CD14-positive monocyte (primary cell): ENCODE data around the gene TMCC1. TPM values are rescaled to one million over a fixed set of nuclear protein-coding genes. Genes with fewer than 3 reads are reported as not detected.

Experiments
- DNase-seq, 3 donors: peaks; one replicate each; pipeline ENCODE4 v3.0.0-alpha.2; 2011 to 2022
- H2AFZ ChIP-seq: 2 replicates; pipeline ENCODE4 v1.6.0; 2012; ENCODE audit warnings: mild to moderate bottlenecking, low read depth, low read length, inconsistent platforms; ENCODE audit not compliant: insufficient read depth, poor library complexity, severe bottlenecking
- H3K27ac ChIP-seq, 2 donors: 1 replicate in 1 of 2; 2 replicates in 1 of 2; pipeline ENCODE4 v1.5.1; 2012 to 2013; ENCODE audit warnings: low read length in 2 of 2, control low read depth in 1 of 2, inconsistent platforms in 1 of 2, low read depth in 1 of 2, mild to moderate bottlenecking in 1 of 2
- H3K27me3 ChIP-seq, 2 donors: one replicate each; pipeline versions ENCODE4 v1.6.0 to v1.6.1; 2011 to 2013; ENCODE audit warnings: low read length in 2 of 2; ENCODE audit not compliant: control insufficient read depth in 2 of 2, insufficient read depth in 2 of 2
- H3K36me3 ChIP-seq, 2 donors: replicated peaks in 1 of 2; 1 replicate in 1 of 2; 2 replicates in 1 of 2; pipeline versions ENCODE4 v1.5.1 to v1.6.1; 2012 to 2013; ENCODE audit warnings: low read length in 2 of 2, control low read depth in 1 of 2, inconsistent platforms in 1 of 2, mild to moderate bottlenecking in 1 of 2; ENCODE audit not compliant: insufficient read depth in 2 of 2, control insufficient read depth in 1 of 2
- H3K4me1 ChIP-seq, 2 donors: 1 replicate in 1 of 2; 2 replicates in 1 of 2; pipeline versions ENCODE4 v1.5.1 to v1.6.1; 2012 to 2013; ENCODE audit warnings: low read length in 2 of 2, control low read depth in 1 of 2, inconsistent platforms in 1 of 2, mild to moderate bottlenecking in 1 of 2, moderate library complexity in 1 of 2; ENCODE audit not compliant: insufficient read depth in 2 of 2, control insufficient read depth in 1 of 2
- H3K4me2 ChIP-seq: replicated peaks from 2 replicates; pipeline ENCODE3; 2012; ENCODE audit warnings: low read length, moderate library complexity, mild to moderate bottlenecking; ENCODE audit not compliant: poor library complexity, severe bottlenecking; ENCODE audit errors: extremely low read depth
- H3K4me3 ChIP-seq, 3 experiments: fragments of 200-600 bp in 1 of 3; sonication (generic) in 1 of 3; replicated peaks in 1 of 3; 1 replicate in 2 of 3; 2 replicates in 1 of 3; pipeline ENCODE4 v1.5.1; 2011 to 2013; ENCODE audit warnings: low read length in 3 of 3, mild to moderate bottlenecking in 3 of 3, control low read depth in 2 of 3, low read depth in 2 of 3, inconsistent platforms in 1 of 3, moderate library complexity in 1 of 3
- H3K79me2 ChIP-seq: 2 replicates; pipeline ENCODE4 v1.6.0; 2012; ENCODE audit warnings: mild to moderate bottlenecking, control low read depth, inconsistent platforms, low read length, moderate library complexity; ENCODE audit not compliant: insufficient read depth
- H3K9ac ChIP-seq: 2 replicates; pipeline ENCODE4 v1.6.0; 2017; ENCODE audit warnings: low read length, mild to moderate bottlenecking; ENCODE audit not compliant: insufficient read depth, poor library complexity, severe bottlenecking
- H3K9me3 ChIP-seq, 2 donors: replicated peaks in 1 of 2; 1 replicate in 1 of 2; 2 replicates in 1 of 2; pipeline versions ENCODE4 v1.5.1 to v1.6.1; 2012 to 2013; ENCODE audit warnings: low read length in 2 of 2, control low read depth in 1 of 2; ENCODE audit not compliant: control insufficient read depth in 1 of 2, insufficient read depth in 1 of 2
- H4K20me1 ChIP-seq: 2 replicates; pipeline ENCODE4 v1.6.0; 2012; ENCODE audit warnings: mild to moderate bottlenecking, low read length, control low read depth, moderate library complexity; ENCODE audit not compliant: insufficient read depth
- H3K27ac Mint-ChIP-seq, 7 donors: one replicate each; pipeline ENCODE4 v1.8.0; 2020; ENCODE audit warnings: mild to moderate bottlenecking in 7 of 7, mixed read lengths in 7 of 7, moderate library complexity in 6 of 7, inconsistent platforms in 2 of 7
- H3K27me3 Mint-ChIP-seq, 3 donors: one replicate each; pipeline ENCODE4 v1.8.0; 2021 to 2022; ENCODE audit warnings: low read depth in 3 of 3, mild to moderate bottlenecking in 3 of 3, mixed read lengths in 3 of 3, moderate library complexity in 3 of 3, inconsistent platforms in 1 of 3
- H3K36me3 Mint-ChIP-seq, 2 donors: one replicate each; pipeline ENCODE4 v1.8.0; 2020; ENCODE audit warnings: mixed read lengths in 2 of 2, inconsistent platforms in 1 of 2, mild to moderate bottlenecking in 1 of 2
- H3K4me1 Mint-ChIP-seq: one replicate; pipeline ENCODE4 v1.8.0; 2020; ENCODE audit warnings: mild to moderate bottlenecking, mixed read lengths
- H3K4me3 Mint-ChIP-seq, 2 donors: one replicate each; pipeline ENCODE4 v1.8.0; 2020; ENCODE audit warnings: mild to moderate bottlenecking in 2 of 2, mixed read lengths in 2 of 2, moderate library complexity in 1 of 2
- H3K9me3 Mint-ChIP-seq, 7 donors: one replicate each; pipeline ENCODE4 v1.8.0; 2020 to 2022; ENCODE audit warnings: mixed read lengths in 7 of 7, mild to moderate bottlenecking in 6 of 7, moderate library complexity in 6 of 7, inconsistent platforms in 2 of 7
- WGBS: methylation state at CpG from one replicate; pipeline ENCODE4 v1.1.5; 2013; ENCODE audit warnings: missing lambda C conversion rate; ENCODE audit not compliant: insufficient coverage; 5-methylcytosine and 5-hydroxymethylcytosine counted together
- intact Hi-C, 2 donors: fragments of 100-400 bp; cut with micrococcal nuclease; formaldehyde crosslinking; loops; one replicate each; pipeline versions ENCODE4 v1.15.0 to v1.15.1; 2023
- polyA plus RNA-seq, 3 donors: library from polyadenylated mRNA; depleted of rRNA in 1 of 3; unstranded in 2 of 3; stranded (reverse) in 1 of 3; fragments of 300-500 nt in 2 of 3; fragments of >200 nt in 1 of 3; fragmentation: Illumina TruSeq in 2 of 3; gene quantifications; 1 replicate in 2 of 3; 2 replicates in 1 of 3; pipeline ENCODE4 v1.2.3, GENCODE V29; 2012 to 2021
- TF ChIP-seq, protein P1 (sequence below): fragments of 200-600 bp; IDR thresholded peaks from one replicate; pipeline ENCODE4 v1.8.0; 2022; ENCODE audit warnings: antibody characterized with exemption, mild to moderate bottlenecking

The TMCC1 gene
- polyA plus RNA-seq, 3 donors = 5.0 to 10.2 (median 5.0) TPM

DNA sequence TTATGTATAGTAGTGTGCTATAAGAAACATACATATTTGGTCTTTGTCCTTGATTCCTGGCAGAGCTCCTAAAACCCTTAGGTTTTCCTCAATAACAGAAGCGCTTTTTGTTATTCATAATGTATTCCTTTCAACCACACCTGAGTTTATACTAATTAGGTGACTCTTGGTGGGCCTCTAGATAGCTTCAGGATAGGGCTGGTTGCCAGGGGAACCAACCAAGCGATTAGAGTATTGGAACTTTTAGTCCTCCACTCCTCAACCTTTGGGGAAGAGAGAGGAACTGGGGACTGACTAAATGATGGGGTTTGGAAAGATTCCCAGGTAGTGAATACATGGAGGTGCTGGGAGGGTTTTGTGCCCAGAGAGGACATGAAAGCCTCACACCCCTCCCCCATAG, 24.6 kb downstream of the TMCC1 start:
- no peak overlapping the region for H3K27ac ChIP-seq
- no peaks in the 10 kb centered on the region for H3K27me3 ChIP-seq
- H3K4me3 ChIP-seq = no peak overlapping the region
- peaks cover 15 to 52% of the 10 kb centered on the region in 2 donors for H3K36me3 ChIP-seq
- no peaks in the 10 kb centered on the region for H3K9me3 Mint-ChIP-seq
- no peak overlapping the region for H3K4me3 Mint-ChIP-seq
- H3K4me2 ChIP-seq = no peak overlapping the region
- peaks cover 22% of the 10 kb centered on the region for H4K20me1 ChIP-seq
- peaks cover 52 to 55% of the 10 kb centered on the region in 2 donors for H3K36me3 Mint-ChIP-seq
- TF ChIP-seq, protein P1, sequence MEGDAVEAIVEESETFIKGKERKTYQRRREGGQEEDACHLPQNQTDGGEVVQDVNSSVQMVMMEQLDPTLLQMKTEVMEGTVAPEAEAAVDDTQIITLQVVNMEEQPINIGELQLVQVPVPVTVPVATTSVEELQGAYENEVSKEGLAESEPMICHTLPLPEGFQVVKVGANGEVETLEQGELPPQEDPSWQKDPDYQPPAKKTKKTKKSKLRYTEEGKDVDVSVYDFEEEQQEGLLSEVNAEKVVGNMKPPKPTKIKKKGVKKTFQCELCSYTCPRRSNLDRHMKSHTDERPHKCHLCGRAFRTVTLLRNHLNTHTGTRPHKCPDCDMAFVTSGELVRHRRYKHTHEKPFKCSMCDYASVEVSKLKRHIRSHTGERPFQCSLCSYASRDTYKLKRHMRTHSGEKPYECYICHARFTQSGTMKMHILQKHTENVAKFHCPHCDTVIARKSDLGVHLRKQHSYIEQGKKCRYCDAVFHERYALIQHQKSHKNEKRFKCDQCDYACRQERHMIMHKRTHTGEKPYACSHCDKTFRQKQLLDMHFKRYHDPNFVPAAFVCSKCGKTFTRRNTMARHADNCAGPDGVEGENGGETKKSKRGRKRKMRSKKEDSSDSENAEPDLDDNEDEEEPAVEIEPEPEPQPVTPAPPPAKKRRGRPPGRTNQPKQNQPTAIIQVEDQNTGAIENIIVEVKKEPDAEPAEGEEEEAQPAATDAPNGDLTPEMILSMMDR = no peak
- H3K4me1 ChIP-seq = no peaks in the 10 kb centered on the region
- peaks cover 10% of the 10 kb centered on the region for H3K79me2 ChIP-seq
- no peak overlapping the region for H3K9ac ChIP-seq
- H2AFZ ChIP-seq = no peak overlapping the region
- no peaks in the 10 kb centered on the region for H3K9me3 ChIP-seq
- H3K27me3 Mint-ChIP-seq = no peaks in the 10 kb centered on the region
- DNase-seq = no peak
- peaks cover 16% of the 10 kb centered on the region for H3K4me1 Mint-ChIP-seq
- no peak overlapping the region for H3K27ac Mint-ChIP-seq
- no CpG with 5 or more reads among the region's 2 CpGs for whole genome bisulfite sequencing
- intact Hi-C loops = no loop called here

- no peak overlapping the region for H3K4me2 ChIP-seq
- H3K4me1 ChIP-seq = no peaks in the 10 kb centered on the region
- H4K20me1 ChIP-seq = peaks cover 22% of the 10 kb centered on the region
- no peak overlapping the region for H3K27ac Mint-ChIP-seq
- peaks cover 11 to 42% of the 10 kb centered on the region in 2 donors for H3K36me3 ChIP-seq
- peak overlapping the region in 1 of 2 donors; percentile 8 for H3K27ac ChIP-seq
- H3K4me3 ChIP-seq = no peak overlapping the region
- no peaks in the 10 kb centered on the region for H3K27me3 Mint-ChIP-seq
- H3K4me1 Mint-ChIP-seq = peaks cover 16% of the 10 kb centered on the region
- H3K79me2 ChIP-seq = peaks cover 10% of the 10 kb centered on the region
- H3K9me3 ChIP-seq = no peaks in the 10 kb centered on the region
- TF ChIP-seq, protein P1 = no peak
- no peak overlapping the region for H3K4me3 Mint-ChIP-seq
- H3K36me3 Mint-ChIP-seq = peaks cover 50 to 52% of the 10 kb centered on the region in 2 donors
- 78% methylated on average over 2 of the region's 5 CpGs for WGBS
- no peak for DNase-seq
- H3K9me3 Mint-ChIP-seq = no peaks in the 10 kb centered on the region
- H3K27me3 ChIP-seq = no peaks in the 10 kb centered on the region
- intact Hi-C loops = no loop called here
- no peak overlapping the region for H2AFZ ChIP-seq
- no peak overlapping the region for H3K9ac ChIP-seq
These were observed 25.9 kb downstream of the TMCC1 start for GRCh38 chr3:129867506-129868124.
